A673 (cell line): ENCODE results near the gene NCAPG2. TPM values are rescaled to one million over a fixed set of nuclear protein-coding genes. Genes with fewer than 3 reads are reported as not detected.

Source experiments
- BruUV-seq: library from RNA; stranded (reverse); fragments of 400-500 nt; replicated peaks from 2 replicates; lab custom pipeline; 2021; lab: Mats Ljungman, UMichigan
- CTCF ChIA-PET: fragments of 300-600 bp; sonication (Branson Sonifier 250); formaldehyde crosslinking; loops from one replicate; lab custom pipeline; 2022; ENCODE audit warnings: antibody characterized with exemption; lab: Charles Lee
- POLR2A ChIA-PET: fragments of 300-600 bp; sonication (Branson Sonifier 250); formaldehyde crosslinking; loops from one replicate; lab custom pipeline; 2022; ENCODE audit warnings: antibody characterized with exemption; ENCODE audit not compliant: low non-redundant PET; lab: Charles Lee
- DNase-seq: peaks from one replicate; pipeline ENCODE4 v3.0.0-alpha.2; 2015; ENCODE audit warnings: low spot score
- H3K27ac ChIP-seq: fragments of 200-600 bp; sonication (generic); 2 replicates; pipeline ENCODE4 v1.5.1; 2016; ENCODE audit warnings: mixed run types, low read depth, mild to moderate bottlenecking, mixed read lengths, antibody characterized with exemption, low read length; ENCODE audit not compliant: poor library complexity, severe bottlenecking
- H3K27me3 ChIP-seq: fragments of 200-600 bp; sonication (generic); replicated peaks from 2 replicates; pipeline ENCODE4 v1.6.1; 2017; ENCODE audit warnings: mixed run types, low read depth, mild to moderate bottlenecking, mixed read lengths, antibody characterized with exemption, low read length; ENCODE audit not compliant: insufficient read depth, poor library complexity
- H3K36me3 ChIP-seq: fragments of 200-600 bp; sonication (generic); 2 replicates; pipeline ENCODE4 v1.6.1; 2016; ENCODE audit warnings: mixed run types, mild to moderate bottlenecking, mixed read lengths, antibody characterized with exemption, low read length; ENCODE audit not compliant: insufficient read depth, poor library complexity, severe bottlenecking
- H3K4me1 ChIP-seq: fragments of 200-600 bp; sonication (generic); 2 replicates; pipeline ENCODE4 v1.6.1; 2017; ENCODE audit warnings: mixed run types, mild to moderate bottlenecking, mixed read lengths, antibody characterized with exemption, low read length; ENCODE audit not compliant: insufficient read depth, poor library complexity, severe bottlenecking
- H3K4me3 ChIP-seq: fragments of 200-600 bp; sonication (generic); 2 replicates; pipeline ENCODE4 v1.5.1; 2016; ENCODE audit warnings: low read depth, mixed run types, mild to moderate bottlenecking, mixed read lengths, low read length; ENCODE audit not compliant: poor library complexity, severe bottlenecking
- H3K9me3 ChIP-seq: fragments of 200-600 bp; sonication (generic); 2 replicates; pipeline ENCODE4 v1.6.1; 2016; ENCODE audit warnings: mixed run types, low read depth, mild to moderate bottlenecking, mixed read lengths, antibody characterized with exemption, low read length; ENCODE audit not compliant: poor library complexity, severe bottlenecking
- CTCF ChIP-seq: fragments of 300-800, 200-600 bp; sonication (generic); conservative IDR thresholded peaks from 2 replicates; pipeline ENCODE4 v1.5.1; 2017; ENCODE audit warnings: low read depth, mild to moderate bottlenecking, antibody characterized with exemption, low read length, moderate library complexity, mixed read lengths
- EZH2 ChIP-seq: fragments of 200-600 bp; sonication (generic); IDR thresholded peaks from 2 replicates; pipeline ENCODE4 v1.6.1; 2017; ENCODE audit warnings: borderline replicate concordance, low read depth, mild to moderate bottlenecking, mixed read lengths, antibody characterized with exemption, low read length; ENCODE audit not compliant: poor library complexity, severe bottlenecking
- intact Hi-C: fragments of 100-400 bp; cut with micrococcal nuclease; formaldehyde crosslinking; loops from one replicate; pipeline ENCODE4 v1.10.0; 2022; ENCODE audit not compliant: unreplicated experiment
- total RNA-seq: library from RNA; stranded (reverse); gene quantifications from 2 replicates; pipeline ENCODE4 v1.2.3, GENCODE V29; 2021

Gene NCAPG2
- total RNA-seq, 1 experiment from 2014 or later, result 127 TPM

GRCh38 chr7:158646766-158647474 lies 57.7 kb downstream of the NCAPG2 start:
- ChIA-PET POLR2A (no interaction called here), CTCF (no interaction called here)
- H3K27ac ChIP-seq, result no peak overlapping the region
- intact Hi-C loops, result no loop called here
- H3K4me1 ChIP-seq, result no peaks in the 10 kb centered on the region
- no peaks in the 10 kb centered on the region for H3K9me3 ChIP-seq
- H3K4me3 ChIP-seq, result no peak overlapping the region
- DNase-seq, result peak; percentile 34
- TF ChIP-seq CTCF, result peak; percentile 77
- no peak for TF ChIP-seq EZH2
- no TSS peak for BruUV-seq
- no peaks in the 10 kb centered on the region for H3K27me3 ChIP-seq
- peaks cover 68% of the 10 kb centered on the region for H3K36me3 ChIP-seq

- POLR2A ChIA-PET, result no interaction called here
- H3K27me3 ChIP-seq, result no peaks in the 10 kb centered on the region
- no peak overlapping the region for H3K4me3 ChIP-seq
- peaks cover 62% of the 10 kb centered on the region for H3K36me3 ChIP-seq
- CTCF ChIA-PET, result no interaction called here
- intact Hi-C loops, result no loop called here
- BruUV-seq, result no TSS peak
- no peaks in the 10 kb centered on the region for H3K4me1 ChIP-seq
- DNase-seq, result no peak
- H3K27ac ChIP-seq, result no peak overlapping the region
- no peaks in the 10 kb centered on the region for H3K9me3 ChIP-seq
- no peak for TF ChIP-seq EZH2
- no peak for TF ChIP-seq CTCF
These were observed 58.8 kb downstream of the NCAPG2 start for GRCh38 chr7:158645842-158646241.

GRCh38 chr7:158642149-158642548 lies 62.5 kb downstream of the NCAPG2 start:
- no peaks in the 10 kb centered on the region for H3K27me3 ChIP-seq
- CTCF ChIA-PET, result no interaction called here
- H3K36me3 ChIP-seq, result peaks cover 58% of the 10 kb centered on the region
- H3K27ac ChIP-seq, result no peak overlapping the region
- DNase-seq, result no peak
- no TSS peak for BruUV-seq
- H3K9me3 ChIP-seq, result no peaks in the 10 kb centered on the region
- TF ChIP-seq EZH2, result no peak
- no peak for TF ChIP-seq CTCF
- no peaks in the 10 kb centered on the region for H3K4me1 ChIP-seq
- no peak overlapping the region for H3K4me3 ChIP-seq
- intact Hi-C loops, result no loop called here
- POLR2A ChIA-PET, result no interaction called here
